ENCODE measurements around the gene DNAJC13. TPM values are rescaled to one million over a fixed set of nuclear protein-coding genes. Genes with fewer than 3 reads are reported as not detected.
A peak's percentile ranks its signal among the peaks of the same experiment; 100 is the strongest.

The DNAJC13 gene
- total RNA-seq, 1 donor from 2014 or later: 32.8 TPM

GRCh38 chr3:132556508-132557159, 139.3 kb downstream of the DNAJC13 start:
- intact Hi-C loops (cut with micrococcal nuclease): no loop called here
- Mint-ChIP-seq H3K4me3 (ENCODE audit: low read depth) (no peak overlapping the region), H3K27ac (no peak overlapping the region), H3K27me3 (ENCODE audit: low read depth) (no peaks in the 10 kb centered on the region), H3K36me3 (ENCODE audit: low read depth) (peaks cover 10% of the 10 kb centered on the region), H3K9me3 (no peaks in the 10 kb centered on the region), H3K4me1 (ENCODE audit: low read depth) (peaks cover 15% of the 10 kb centered on the region)
- DNase-seq (ENCODE audit: low spot score): no peak

- DNase-seq (ENCODE audit: low spot score): no peak
- H3K36me3 Mint-ChIP-seq (ENCODE audit: low read depth): peaks cover 38% of the 10 kb centered on the region
- intact Hi-C loops (cut with micrococcal nuclease): no loop called here
- H3K27me3 Mint-ChIP-seq (ENCODE audit: low read depth): no peaks in the 10 kb centered on the region
- no peaks in the 10 kb centered on the region for H3K9me3 Mint-ChIP-seq
- no peak overlapping the region for H3K27ac Mint-ChIP-seq
- peaks cover 1% of the 10 kb centered on the region for H3K4me1 Mint-ChIP-seq (ENCODE audit: low read depth)
- H3K4me3 Mint-ChIP-seq (ENCODE audit: low read depth): no peak overlapping the region
Measured at GRCh38 chr3:132561003-132561402, 143.7 kb downstream of the DNAJC13 start.

GRCh38 chr3:132563420-132564069, 146.2 kb downstream of the DNAJC13 start:
- intact Hi-C loops (cut with micrococcal nuclease): no loop called here
- Mint-ChIP-seq H3K36me3 (ENCODE audit: low read depth) (peaks cover 44% of the 10 kb centered on the region), H3K9me3 (no peaks in the 10 kb centered on the region), H3K27ac (no peak overlapping the region), H3K27me3 (ENCODE audit: low read depth) (no peaks in the 10 kb centered on the region), H3K4me3 (ENCODE audit: low read depth) (no peak overlapping the region), H3K4me1 (ENCODE audit: low read depth) (peaks cover 8% of the 10 kb centered on the region)
- DNase-seq (ENCODE audit: low spot score): no peak

GRCh38 chr3:132564070-132564465, 146.8 kb downstream of the DNAJC13 start:
- Mint-ChIP-seq H3K4me1 (ENCODE audit: low read depth) (peaks cover 13% of the 10 kb centered on the region), H3K27ac (no peak overlapping the region), H3K4me3 (ENCODE audit: low read depth) (no peak overlapping the region), H3K9me3 (no peaks in the 10 kb centered on the region), H3K27me3 (ENCODE audit: low read depth) (no peaks in the 10 kb centered on the region), H3K36me3 (ENCODE audit: low read depth) (peaks cover 43% of the 10 kb centered on the region)
- DNase-seq (ENCODE audit: low spot score): no peak
- intact Hi-C loops (cut with micrococcal nuclease): no loop called here

GRCh38 chr3:132568422-132568821, 151.1 kb downstream of the DNAJC13 start:
- H3K4me1 Mint-ChIP-seq (ENCODE audit: low read depth): peaks cover 24% of the 10 kb centered on the region
- H3K4me3 Mint-ChIP-seq (ENCODE audit: low read depth): no peak overlapping the region
- peak overlapping the region; percentile 90 for H3K27ac Mint-ChIP-seq

GRCh38 chr3:132569153-132569552, 151.9 kb downstream of the DNAJC13 start:
- peaks cover 12% of the 10 kb centered on the region for H3K9me3 Mint-ChIP-seq
- no peak for DNase-seq (ENCODE audit: low spot score)
- intact Hi-C loops (cut with micrococcal nuclease): loop anchor here (1.0 kb wide), 3 partner anchors 19 to 33 kb away; no protein-coding TSS in a partner anchor
- peak overlapping the region; percentile 90 for H3K27ac Mint-ChIP-seq
- H3K27me3 Mint-ChIP-seq (ENCODE audit: low read depth): no peaks in the 10 kb centered on the region
- H3K36me3 Mint-ChIP-seq (ENCODE audit: low read depth): peaks cover 61% of the 10 kb centered on the region
- peak overlapping the region; percentile 1 for H3K4me3 Mint-ChIP-seq (ENCODE audit: low read depth)
- peaks cover 24% of the 10 kb centered on the region for H3K4me1 Mint-ChIP-seq (ENCODE audit: low read depth)

More at GRCh38 chr3:132568422-132568821, 151.1 kb downstream of the DNAJC13 start:
- DNase-seq (ENCODE audit: low spot score): no peak
- H3K9me3 Mint-ChIP-seq: peaks cover 12% of the 10 kb centered on the region
- peaks cover 60% of the 10 kb centered on the region for H3K36me3 Mint-ChIP-seq (ENCODE audit: low read depth)
- intact Hi-C loops (cut with micrococcal nuclease): no loop called here
- H3K27me3 Mint-ChIP-seq (ENCODE audit: low read depth): no peaks in the 10 kb centered on the region

GRCh38 chr3:132569580-132569979, 152.3 kb downstream of the DNAJC13 start:
- Mint-ChIP-seq H3K4me1 (ENCODE audit: low read depth) (peaks cover 24% of the 10 kb centered on the region), H3K9me3 (peaks cover 12% of the 10 kb centered on the region), H3K27me3 (ENCODE audit: low read depth) (no peaks in the 10 kb centered on the region), H3K36me3 (ENCODE audit: low read depth) (peaks cover 58% of the 10 kb centered on the region), H3K4me3 (ENCODE audit: low read depth) (no peak overlapping the region), H3K27ac (peak overlapping the region; percentile 90)
- intact Hi-C loops (cut with micrococcal nuclease): loop anchor here (1.0 kb wide), 3 partner anchors 19 to 33 kb away; no protein-coding TSS in a partner anchor
- DNase-seq (ENCODE audit: low spot score): no peak

GRCh38 chr3:132570016-132570415, 152.7 kb downstream of the DNAJC13 start:
- DNase-seq (ENCODE audit: low spot score): no peak
- Mint-ChIP-seq H3K4me3 (ENCODE audit: low read depth) (no peak overlapping the region), H3K4me1 (ENCODE audit: low read depth) (peaks cover 24% of the 10 kb centered on the region), H3K9me3 (peaks cover 12% of the 10 kb centered on the region), H3K27me3 (ENCODE audit: low read depth) (no peaks in the 10 kb centered on the region), H3K27ac (peak overlapping the region; percentile 90), H3K36me3 (ENCODE audit: low read depth) (peaks cover 55% of the 10 kb centered on the region)
- intact Hi-C loops (cut with micrococcal nuclease): no loop called here

GRCh38 chr3:132573797-132574211, 156.5 kb downstream of the DNAJC13 start:
- Mint-ChIP-seq H3K27ac (no peak overlapping the region), H3K4me3 (ENCODE audit: low read depth) (no peak overlapping the region), H3K9me3 (peaks cover 12% of the 10 kb centered on the region), H3K36me3 (ENCODE audit: low read depth) (peaks cover 57% of the 10 kb centered on the region), H3K27me3 (ENCODE audit: low read depth) (no peaks in the 10 kb centered on the region), H3K4me1 (ENCODE audit: low read depth) (peaks cover 14% of the 10 kb centered on the region)
- DNase-seq (ENCODE audit: low spot score): no peak
- intact Hi-C loops (cut with micrococcal nuclease): no loop called here

GRCh38 chr3:132587401-132587800, 170.1 kb downstream of the DNAJC13 start:
- DNase-seq (ENCODE audit: low spot score): no peak
- no peak overlapping the region for H3K27ac Mint-ChIP-seq
- no peaks in the 10 kb centered on the region for H3K27me3 Mint-ChIP-seq (ENCODE audit: low read depth)
- peaks cover 23% of the 10 kb centered on the region for H3K36me3 Mint-ChIP-seq (ENCODE audit: low read depth)
- intact Hi-C loops (cut with micrococcal nuclease): no loop called here
- H3K4me3 Mint-ChIP-seq (ENCODE audit: low read depth): no peak overlapping the region
- H3K9me3 Mint-ChIP-seq: peaks cover 6% of the 10 kb centered on the region
- peaks cover 6% of the 10 kb centered on the region for H3K4me1 Mint-ChIP-seq (ENCODE audit: low read depth)

Other genes with a start within 250 kb of the DNAJC13 start
- not detected in 2 replicates for gene ACP3, start 100.1 kb upstream of the DNAJC13 start, total RNA-seq
- not detected in 2 replicates for gene ACKR4, start 179.8 kb downstream of the DNAJC13 start, total RNA-seq
- gene ACAD11, start 242.3 kb downstream of the DNAJC13 start, total RNA-seq: 14.9 and 18.3 TPM in 2 replicates
- 75.6 and 80.2 TPM in 2 replicates for gene UBA5, start 242.8 kb downstream of the DNAJC13 start, total RNA-seq

Data from activated T-helper 2 cell treated with anti-CD3 and anti-CD28 coated beads, Interferon-gamma antibody, Interleukin-2, Interleukin-4, amounts not matched to agents 10 μg/mL and 5 μg/mL and 100 μg/mL, durations not matched to agents 14 hours and 24 hours and 36 hours (primary cell).